Breast epithelium (tissue), 4 donors: ENCODE measurements around the gene CAMK1. TPM values are rescaled to one million over a fixed set of nuclear protein-coding genes. Genes with fewer than 3 reads are reported as not detected.

ENCODE experiments used
- DNase-seq, 2 donors: peaks; one replicate each; pipeline ENCODE4 v3.0.0-alpha.2; 2019; ENCODE audit warnings: low spot score in 2 of 2
- H3K27ac ChIP-seq, 2 donors: fragments of 200-600 bp; sonication (generic) in 1 of 2; one replicate each; pipeline ENCODE4 v1.5.1; 2016 to 2019; ENCODE audit warnings: mild to moderate bottlenecking in 1 of 2
- H3K27me3 ChIP-seq, 2 donors: fragments of 200-600 bp; sonication (generic) in 1 of 2; one replicate each; pipeline versions ENCODE4 v1.5.1 to v1.6.0; 2017 to 2019; ENCODE audit warnings: control low read depth in 1 of 2, mild to moderate bottlenecking in 1 of 2
- H3K36me3 ChIP-seq: fragments of 200-600 bp; one replicate; pipeline ENCODE4 v1.5.1; 2019
- H3K4me1 ChIP-seq, 2 donors: fragments of 200-600 bp; sonication (generic); one replicate each; pipeline ENCODE4 v1.5.1; 2016 to 2019; ENCODE audit warnings: control low read depth in 1 of 2
- H3K4me3 ChIP-seq, 3 donors: fragments of 200-600 bp; sonication (generic); 1 replicate in 2 of 3; 2 replicates in 1 of 3; pipeline ENCODE4 v1.5.1; 2016 to 2019; ENCODE audit warnings: mild to moderate bottlenecking in 3 of 3, moderate library complexity in 2 of 3
- H3K9me3 ChIP-seq, 2 donors: fragments of 200-600 bp; sonication (generic) in 1 of 2; one replicate each; pipeline ENCODE4 v1.5.1; 2016 to 2019; ENCODE audit warnings: control low read depth in 1 of 2
- CTCF ChIP-seq, 3 donors: fragments of 450-650 bp; IDR thresholded peaks; one replicate each; pipeline ENCODE4 v1.5.1; 2016 to 2017; ENCODE audit warnings: antibody characterized with exemption in 3 of 3, mild to moderate bottlenecking in 3 of 3, moderate library complexity in 3 of 3
- POLR2A ChIP-seq: fragments of 450-650 bp; IDR thresholded peaks from one replicate; pipeline ENCODE4 v1.6.1; 2016; ENCODE audit warnings: antibody characterized with exemption, mild to moderate bottlenecking, moderate library complexity
- POLR2AphosphoS5 ChIP-seq, 3 donors: sonication (generic); formaldehyde crosslinking; IDR thresholded peaks; one replicate each; pipeline ENCODE4 v1.6.1; 2017; ENCODE audit warnings: antibody characterized with exemption in 3 of 3
- intact Hi-C: fragments of 100-400 bp; cut with DNase I; formaldehyde crosslinking; loops from one replicate; pipeline ENCODE4 v1.15.1; 2023; ENCODE audit warnings: low total_unique reads
- total RNA-seq, 3 donors: library from RNA; depleted of rRNA; stranded (reverse); fragments of >200 nt; gene quantifications; one replicate each; pipeline ENCODE4 v1.1.0, GENCODE V29; 2016

CAMK1 gene
- 10 to 100 TPM; 25.2 to 58.7 (median 40.0) TPM for total RNA-seq

GRCh38 chr3:9769426-9770275, at the start of gene CAMK1:
Gene CAMK1, minus strand, starts transcription at chr3:9769947. Its CDS starts 2,198 bp downstream, at chr3:9767749.
- H3K27ac ChIP-seq: peak within 1 kb of the TSS; percentile 79 to 93

GRCh38 chr3:9818666-9819335, 49.1 kb upstream of the CAMK1 start:
- TF ChIP-seq CTCF (IDR thresholded peaks at IDR 0.05) (no peak), POLR2AphosphoS5 (IDR thresholded peaks at IDR 0.05) (no peak), POLR2A (no peak)
- Histone ChIP-seq H3K27ac (no peak overlapping the region), H3K4me1 (no peaks in the 10 kb centered on the region), H3K9me3 (no peaks in the 10 kb centered on the region), H3K4me3 (no peak overlapping the region), H3K27me3 (no peaks in the 10 kb centered on the region), H3K36me3 (no peaks in the 10 kb centered on the region)
- DNase-seq: no peak
- intact Hi-C loops: no loop called here

More at GRCh38 chr3:9769426-9770275, at the start of gene CAMK1:
- Histone ChIP-seq H3K27me3 (no peaks in the 10 kb centered on the region), H3K36me3 (no peaks in the 10 kb centered on the region), H3K4me3 (peak within 1 kb of the TSS; percentile 64 to 79 (median 78)), H3K4me1 (peaks cover 0 to 3% of the 10 kb centered on the region in 2 donors), H3K9me3 (no peaks in the 10 kb centered on the region)
- DNase-seq: peak; percentile 69 to 81
- TF ChIP-seq POLR2AphosphoS5 (IDR thresholded peaks at IDR 0.05): peak in 2 of 3 donors; percentile 32 to 40
- TF ChIP-seq POLR2A: no peak
- no peak for TF ChIP-seq CTCF (IDR thresholded peaks at IDR 0.05)
- intact Hi-C loops: loop anchor here (1.0 kb wide), 1 partner anchor 46 kb away; no protein-coding TSS in a partner anchor

- no peak overlapping the region for H3K4me3 ChIP-seq
- no peaks in the 10 kb centered on the region for H3K4me1 ChIP-seq
- no peaks in the 10 kb centered on the region for H3K9me3 ChIP-seq
- no peak for TF ChIP-seq CTCF (IDR thresholded peaks at IDR 0.05)
- TF ChIP-seq POLR2AphosphoS5 (IDR thresholded peaks at IDR 0.05): no peak
- no peak for TF ChIP-seq POLR2A
- intact Hi-C loops: no loop called here
- no peaks in the 10 kb centered on the region for H3K27me3 ChIP-seq
- H3K36me3 ChIP-seq: no peaks in the 10 kb centered on the region
- DNase-seq: no peak
- H3K27ac ChIP-seq: peak overlapping the region in 1 of 2 donors; percentile 30
Observed at GRCh38 chr3:9817436-9817835, 47.7 kb upstream of the CAMK1 start.

- H3K4me1 ChIP-seq: no peaks in the 10 kb centered on the region
- H3K27ac ChIP-seq: no peak overlapping the region
- no peak overlapping the region for H3K4me3 ChIP-seq
- no peak for TF ChIP-seq CTCF (IDR thresholded peaks at IDR 0.05)
- no peak for TF ChIP-seq POLR2AphosphoS5 (IDR thresholded peaks at IDR 0.05)
- no peak for TF ChIP-seq POLR2A
- no peaks in the 10 kb centered on the region for H3K9me3 ChIP-seq
- intact Hi-C loops: loop anchor here (1.0 kb wide), 1 partner anchor 46 kb away; no protein-coding TSS in a partner anchor
- no peak for DNase-seq
- H3K27me3 ChIP-seq: no peaks in the 10 kb centered on the region
- no peaks in the 10 kb centered on the region for H3K36me3 ChIP-seq
Observed at GRCh38 chr3:9815986-9816385, 46.2 kb upstream of the CAMK1 start.
